Lower lobe of right lung (tissue), 2 donors: ENCODE results near the gene BCL7C. TPM values are rescaled to one million over a fixed set of nuclear protein-coding genes. Genes with fewer than 3 reads are reported as not detected.

Source experiments
- ATAC-seq, 2 donors: fragments of 200-7000 bp; cut with Tn5 transposase; one replicate each; pipeline ENCODE4 v1.9.1; 2020 to 2022; ENCODE audit warnings: mild to moderate bottlenecking in 2 of 2, moderate library complexity in 2 of 2
- DNase-seq: peaks from one replicate; pipeline ENCODE4 v3.0.0-alpha.2; 2020
- H3K27ac ChIP-seq: fragments of 200-600 bp; one replicate; pipeline ENCODE4 v1.8.0; 2022
- H3K27me3 ChIP-seq: fragments of 200-600 bp; one replicate; pipeline ENCODE4 v1.8.0; 2022; ENCODE audit warnings: low read depth
- H3K36me3 ChIP-seq: fragments of 200-600 bp; one replicate; pipeline ENCODE4 v1.8.0; 2022; ENCODE audit warnings: mild to moderate bottlenecking
- H3K4me1 ChIP-seq: fragments of 200-600 bp; one replicate; pipeline ENCODE4 v1.8.0; 2022
- H3K4me3 ChIP-seq: fragments of 200-600 bp; one replicate; pipeline ENCODE4 v1.8.0; 2022; ENCODE audit warnings: mild to moderate bottlenecking
- H3K9me3 ChIP-seq: fragments of 200-600 bp; one replicate; pipeline ENCODE4 v1.8.0; 2022
- intact Hi-C: fragments of 100-400 bp; cut with DNase I; formaldehyde crosslinking; loops from one replicate; pipeline ENCODE4 v1.11.0; 2022
- total RNA-seq: library from RNA; stranded (reverse); fragmentation: NEBNext Ultra II Directional; extraction: Animal tissue kit (Norgen Biotek cat#: 25700); gene quantifications from one replicate; pipeline ENCODE4 v1.2.1, GENCODE V29; 2021
- TF ChIP-seq, protein P1 (sequence below): fragments of 200-600 bp; IDR thresholded peaks from one replicate; pipeline ENCODE4 v1.8.0; 2022; ENCODE audit warnings: antibody characterized with exemption, mild to moderate bottlenecking
- donor health status: DM: no; HTN: yes; CAD: no; lungs with severe emphysema.

Gene BCL7C
- total RNA-seq, 1 donor from 2014 or later: 23.3 TPM

DNA sequence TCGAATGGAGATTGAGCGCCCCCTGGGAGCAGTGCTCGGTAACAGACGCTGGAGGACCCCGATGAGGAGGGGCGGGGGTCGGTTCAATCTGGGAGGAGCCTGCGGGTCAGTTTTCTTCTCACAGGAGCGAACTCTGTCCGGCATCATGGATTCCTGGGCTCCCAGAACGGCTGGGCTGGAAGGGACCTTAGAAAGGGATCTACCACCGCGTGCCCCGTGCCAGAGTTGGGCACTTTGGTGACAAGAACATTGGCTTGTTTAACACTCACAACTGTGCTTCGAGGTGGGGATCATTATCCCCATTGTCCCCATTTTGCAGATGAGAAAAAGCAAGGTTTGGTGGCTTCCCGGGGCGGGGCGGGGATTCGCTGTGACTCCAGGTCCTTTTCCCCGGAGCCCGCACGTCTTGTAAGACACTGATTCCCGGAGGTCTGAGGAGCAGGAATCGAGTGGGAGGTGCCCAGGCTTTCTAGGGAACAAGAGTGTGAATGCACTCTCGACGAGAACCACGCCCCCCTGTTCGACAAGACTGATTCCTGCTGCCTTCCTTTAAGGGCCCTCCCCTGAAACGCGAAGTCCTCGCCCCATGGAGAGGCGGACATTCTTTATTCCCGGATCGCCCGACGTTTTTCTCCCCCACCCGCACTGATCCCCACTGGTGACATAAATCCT is 28.0 kb upstream of the BCL7C start:
- TF ChIP-seq, protein P1, sequence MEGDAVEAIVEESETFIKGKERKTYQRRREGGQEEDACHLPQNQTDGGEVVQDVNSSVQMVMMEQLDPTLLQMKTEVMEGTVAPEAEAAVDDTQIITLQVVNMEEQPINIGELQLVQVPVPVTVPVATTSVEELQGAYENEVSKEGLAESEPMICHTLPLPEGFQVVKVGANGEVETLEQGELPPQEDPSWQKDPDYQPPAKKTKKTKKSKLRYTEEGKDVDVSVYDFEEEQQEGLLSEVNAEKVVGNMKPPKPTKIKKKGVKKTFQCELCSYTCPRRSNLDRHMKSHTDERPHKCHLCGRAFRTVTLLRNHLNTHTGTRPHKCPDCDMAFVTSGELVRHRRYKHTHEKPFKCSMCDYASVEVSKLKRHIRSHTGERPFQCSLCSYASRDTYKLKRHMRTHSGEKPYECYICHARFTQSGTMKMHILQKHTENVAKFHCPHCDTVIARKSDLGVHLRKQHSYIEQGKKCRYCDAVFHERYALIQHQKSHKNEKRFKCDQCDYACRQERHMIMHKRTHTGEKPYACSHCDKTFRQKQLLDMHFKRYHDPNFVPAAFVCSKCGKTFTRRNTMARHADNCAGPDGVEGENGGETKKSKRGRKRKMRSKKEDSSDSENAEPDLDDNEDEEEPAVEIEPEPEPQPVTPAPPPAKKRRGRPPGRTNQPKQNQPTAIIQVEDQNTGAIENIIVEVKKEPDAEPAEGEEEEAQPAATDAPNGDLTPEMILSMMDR: peak; percentile 93
- Histone ChIP-seq H3K4me3 (peak overlapping the region; percentile 61), H3K9me3 (no peaks in the 10 kb centered on the region), H3K4me1 (peaks cover 3% of the 10 kb centered on the region), H3K27ac (peak overlapping the region; percentile 92), H3K27me3 (no peaks in the 10 kb centered on the region), H3K36me3 (no peaks in the 10 kb centered on the region)
- ATAC-seq: peak; percentile 51 to 60
- intact Hi-C loops: no loop called here
- peak; percentile 91 for DNase-seq

DNA sequence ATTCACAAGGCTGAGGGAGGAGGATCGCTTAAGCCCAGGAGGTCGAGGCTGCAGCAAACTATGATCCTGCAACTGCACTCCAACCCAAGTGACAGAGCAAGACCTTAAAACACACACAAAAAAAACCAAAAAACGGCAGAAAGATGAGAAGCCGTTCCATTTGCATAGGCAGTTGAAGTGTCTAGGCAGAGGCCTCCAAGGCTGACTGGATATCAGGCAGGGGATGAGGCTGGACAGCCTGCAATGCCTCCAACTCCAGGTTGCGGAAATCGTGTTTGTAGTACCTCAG is 27.5 kb upstream of the BCL7C start:
- Histone ChIP-seq H3K4me3 (peak overlapping the region; percentile 61), H3K36me3 (no peaks in the 10 kb centered on the region), H3K27me3 (no peaks in the 10 kb centered on the region), H3K4me1 (peaks cover 3% of the 10 kb centered on the region), H3K9me3 (no peaks in the 10 kb centered on the region), H3K27ac (peak overlapping the region; percentile 92)
- DNase-seq (no peak), ATAC-seq (no peak)
- intact Hi-C loops: no loop called here
- TF ChIP-seq, protein P1: no peak

DNA sequence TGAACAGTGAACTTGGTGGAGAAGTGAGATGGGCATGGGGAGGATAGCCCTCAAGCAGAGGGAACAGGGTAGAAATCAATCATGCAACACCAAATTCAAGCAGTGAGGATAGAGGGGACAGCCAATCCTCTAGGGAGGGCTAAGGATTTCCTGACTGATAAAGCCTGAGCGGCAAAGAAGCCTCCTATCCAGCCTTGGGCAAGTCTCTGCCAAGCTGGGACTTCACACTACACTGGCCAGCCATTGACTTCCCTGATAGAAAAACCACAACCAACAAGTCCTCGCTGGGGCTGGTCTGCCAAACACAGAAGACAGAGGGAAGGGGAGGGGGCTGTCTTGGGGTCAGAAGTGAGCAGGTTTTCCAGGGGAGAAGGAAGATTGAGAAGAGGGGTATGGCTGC is 27.0 kb upstream of the BCL7C start:
- ATAC-seq (no peak), DNase-seq (no peak)
- Histone ChIP-seq H3K9me3 (no peaks in the 10 kb centered on the region), H3K27me3 (no peaks in the 10 kb centered on the region), H3K27ac (peak overlapping the region; percentile 92), H3K4me3 (no peak overlapping the region), H3K36me3 (no peaks in the 10 kb centered on the region), H3K4me1 (peaks cover 3% of the 10 kb centered on the region)
- intact Hi-C loops: no loop called here
- TF ChIP-seq, protein P1: no peak

DNA sequence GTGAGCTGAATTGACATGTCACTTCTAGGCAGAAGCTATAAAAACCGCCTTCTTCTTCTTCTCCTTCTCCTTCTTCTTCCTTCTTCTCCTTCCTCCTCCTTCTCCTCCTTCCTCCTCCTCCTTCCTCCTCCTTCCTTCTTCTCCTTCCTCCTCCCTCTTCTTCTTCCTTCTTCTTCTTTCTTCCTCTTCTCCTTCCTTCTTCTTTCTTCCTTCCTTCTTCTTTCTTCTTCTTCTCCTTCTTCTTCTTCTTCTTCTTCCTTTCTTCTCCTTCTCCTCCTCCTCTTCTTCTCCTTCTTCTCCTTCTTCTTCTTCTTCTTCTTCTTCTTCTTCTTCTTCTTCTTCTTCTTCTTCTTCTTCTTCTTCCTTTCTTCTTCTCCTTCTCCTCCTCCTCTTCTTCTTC is 24.7 kb upstream of the BCL7C start:
- DNase-seq: no peak
- ATAC-seq: no peak
- H3K4me1 ChIP-seq: no peaks in the 10 kb centered on the region
- H3K9me3 ChIP-seq: no peaks in the 10 kb centered on the region
- no peaks in the 10 kb centered on the region for H3K27me3 ChIP-seq
- no peaks in the 10 kb centered on the region for H3K36me3 ChIP-seq
- TF ChIP-seq, protein P1: no peak
- intact Hi-C loops: no loop called here
- H3K4me3 ChIP-seq: no peak overlapping the region
- H3K27ac ChIP-seq: no peak overlapping the region

DNA sequence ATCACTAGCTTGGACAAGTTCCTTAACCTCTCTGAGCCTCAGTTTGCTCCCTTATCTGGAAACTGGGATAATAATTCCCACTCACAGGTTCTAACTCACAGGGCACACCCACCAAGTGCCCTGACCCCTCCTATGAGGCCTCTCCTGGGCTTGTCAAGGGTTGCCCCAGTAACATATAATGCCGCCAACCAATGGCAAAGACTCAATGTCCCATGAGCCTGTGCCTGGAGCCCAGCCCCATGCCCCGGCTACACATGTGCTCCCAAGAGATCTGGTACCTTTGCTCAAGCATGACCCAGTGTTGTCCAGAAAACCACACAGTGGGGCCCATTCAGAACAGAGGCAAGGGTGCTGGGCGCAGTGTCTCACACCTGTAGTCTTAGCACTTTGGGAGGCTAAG is 21.0 kb upstream of the BCL7C start:
- no peaks in the 10 kb centered on the region for H3K4me1 ChIP-seq
- DNase-seq (no peak), ATAC-seq (no peak)
- H3K27ac ChIP-seq: no peak overlapping the region
- H3K9me3 ChIP-seq: no peaks in the 10 kb centered on the region
- no peaks in the 10 kb centered on the region for H3K36me3 ChIP-seq
- H3K4me3 ChIP-seq: no peak overlapping the region
- intact Hi-C loops: no loop called here
- TF ChIP-seq, protein P1: no peak
- H3K27me3 ChIP-seq: no peaks in the 10 kb centered on the region
